ENCODE data around the gene CFAP46. TPM values are rescaled to one million over a fixed set of nuclear protein-coding genes. Genes with fewer than 3 reads are reported as not detected.

The CFAP46 gene
- total RNA-seq, 1 experiment from 2014 or later, result 3.3 TPM

DNA sequence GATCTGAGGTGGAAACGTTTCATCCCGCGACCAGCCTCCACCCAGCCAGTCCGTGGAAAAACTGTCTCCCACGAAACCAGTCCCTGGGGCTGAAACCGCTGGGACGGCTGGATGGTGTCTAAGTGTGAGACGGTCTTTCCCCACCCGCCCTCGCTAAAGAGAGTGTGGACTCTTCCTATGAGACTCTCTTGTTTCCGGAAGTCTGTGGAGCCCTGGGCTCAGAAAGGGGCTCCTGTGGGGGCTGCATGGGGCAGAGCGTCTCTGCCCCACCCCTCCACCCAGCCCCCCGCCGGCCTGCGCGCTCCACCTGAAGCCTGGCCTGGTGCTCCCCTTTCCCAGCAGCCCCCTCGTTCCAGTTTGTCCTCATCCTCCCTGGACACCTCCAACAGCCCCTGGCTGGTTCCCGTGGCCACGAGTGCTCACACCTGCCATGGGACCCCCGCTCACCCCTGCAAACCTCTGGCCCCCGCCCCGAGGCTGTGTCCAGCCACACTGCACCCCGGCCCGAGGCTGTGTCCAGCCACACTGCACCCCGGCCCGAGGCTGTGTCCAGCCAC lies 28.7 kb downstream of the CFAP46 start:
- Mint-ChIP-seq H3K27me3 (ENCODE audit: low read depth) (no peaks in the 10 kb centered on the region), H3K4me1 (peaks cover 5% of the 10 kb centered on the region), H3K4me3 (no peak overlapping the region), H3K9me3 (no peaks in the 10 kb centered on the region), H3K27ac (no peak overlapping the region), H3K36me3 (no peaks in the 10 kb centered on the region)
- TF ChIP-seq ZNF396 (CRISPR knock-in tag; IDR thresholded peaks at IDR 0.05; ENCODE audit: borderline replicate concordance) (no peak), KAT7 (CRISPR knock-in tag; IDR thresholded peaks at IDR 0.05; ENCODE audit: borderline replicate concordance) (no peak), SMAD4 (CRISPR knock-in tag; IDR thresholded peaks at IDR 0.05) (no peak), HMGA2 (CRISPR knock-in tag; IDR thresholded peaks at IDR 0.05) (no peak), ZNF138 (CRISPR knock-in tag; conservative IDR thresholded peaks at IDR 0.05) (no peak), GRHL2 (CRISPR knock-in tag; IDR thresholded peaks at IDR 0.05; ENCODE audit: insufficient replicate concordance, severe bottlenecking) (no peak), ZNF671 (CRISPR knock-in tag; IDR thresholded peaks at IDR 0.05) (no peak), ZNF232 (CRISPR knock-in tag; IDR thresholded peaks at IDR 0.05) (no peak), ZNF317 (CRISPR knock-in tag; IDR thresholded peaks at IDR 0.05; ENCODE audit: borderline replicate concordance, low read depth) (no peak), TEAD4 (CRISPR knock-in tag; IDR thresholded peaks at IDR 0.05) (no peak)
- TF ChIP-seq, protein P1, sequence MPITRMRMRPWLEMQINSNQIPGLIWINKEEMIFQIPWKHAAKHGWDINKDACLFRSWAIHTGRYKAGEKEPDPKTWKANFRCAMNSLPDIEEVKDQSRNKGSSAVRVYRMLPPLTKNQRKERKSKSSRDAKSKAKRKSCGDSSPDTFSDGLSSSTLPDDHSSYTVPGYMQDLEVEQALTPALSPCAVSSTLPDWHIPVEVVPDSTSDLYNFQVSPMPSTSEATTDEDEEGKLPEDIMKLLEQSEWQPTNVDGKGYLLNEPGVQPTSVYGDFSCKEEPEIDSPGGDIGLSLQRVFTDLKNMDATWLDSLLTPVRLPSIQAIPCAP (CRISPR knock-in tag; IDR thresholded peaks at IDR 0.05), result no peak
- TF ChIP-seq, protein P2, sequence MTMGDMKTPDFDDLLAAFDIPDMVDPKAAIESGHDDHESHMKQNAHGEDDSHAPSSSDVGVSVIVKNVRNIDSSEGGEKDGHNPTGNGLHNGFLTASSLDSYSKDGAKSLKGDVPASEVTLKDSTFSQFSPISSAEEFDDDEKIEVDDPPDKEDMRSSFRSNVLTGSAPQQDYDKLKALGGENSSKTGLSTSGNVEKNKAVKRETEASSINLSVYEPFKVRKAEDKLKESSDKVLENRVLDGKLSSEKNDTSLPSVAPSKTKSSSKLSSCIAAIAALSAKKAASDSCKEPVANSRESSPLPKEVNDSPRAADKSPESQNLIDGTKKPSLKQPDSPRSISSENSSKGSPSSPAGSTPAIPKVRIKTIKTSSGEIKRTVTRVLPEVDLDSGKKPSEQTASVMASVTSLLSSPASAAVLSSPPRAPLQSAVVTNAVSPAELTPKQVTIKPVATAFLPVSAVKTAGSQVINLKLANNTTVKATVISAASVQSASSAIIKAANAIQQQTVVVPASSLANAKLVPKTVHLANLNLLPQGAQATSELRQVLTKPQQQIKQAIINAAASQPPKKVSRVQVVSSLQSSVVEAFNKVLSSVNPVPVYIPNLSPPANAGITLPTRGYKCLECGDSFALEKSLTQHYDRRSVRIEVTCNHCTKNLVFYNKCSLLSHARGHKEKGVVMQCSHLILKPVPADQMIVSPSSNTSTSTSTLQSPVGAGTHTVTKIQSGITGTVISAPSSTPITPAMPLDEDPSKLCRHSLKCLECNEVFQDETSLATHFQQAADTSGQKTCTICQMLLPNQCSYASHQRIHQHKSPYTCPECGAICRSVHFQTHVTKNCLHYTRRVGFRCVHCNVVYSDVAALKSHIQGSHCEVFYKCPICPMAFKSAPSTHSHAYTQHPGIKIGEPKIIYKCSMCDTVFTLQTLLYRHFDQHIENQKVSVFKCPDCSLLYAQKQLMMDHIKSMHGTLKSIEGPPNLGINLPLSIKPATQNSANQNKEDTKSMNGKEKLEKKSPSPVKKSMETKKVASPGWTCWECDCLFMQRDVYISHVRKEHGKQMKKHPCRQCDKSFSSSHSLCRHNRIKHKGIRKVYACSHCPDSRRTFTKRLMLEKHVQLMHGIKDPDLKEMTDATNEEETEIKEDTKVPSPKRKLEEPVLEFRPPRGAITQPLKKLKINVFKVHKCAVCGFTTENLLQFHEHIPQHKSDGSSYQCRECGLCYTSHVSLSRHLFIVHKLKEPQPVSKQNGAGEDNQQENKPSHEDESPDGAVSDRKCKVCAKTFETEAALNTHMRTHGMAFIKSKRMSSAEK (CRISPR knock-in tag; IDR thresholded peaks at IDR 0.05; ENCODE audit: borderline replicate concordance), result no peak
- TF ChIP-seq, protein P3, sequence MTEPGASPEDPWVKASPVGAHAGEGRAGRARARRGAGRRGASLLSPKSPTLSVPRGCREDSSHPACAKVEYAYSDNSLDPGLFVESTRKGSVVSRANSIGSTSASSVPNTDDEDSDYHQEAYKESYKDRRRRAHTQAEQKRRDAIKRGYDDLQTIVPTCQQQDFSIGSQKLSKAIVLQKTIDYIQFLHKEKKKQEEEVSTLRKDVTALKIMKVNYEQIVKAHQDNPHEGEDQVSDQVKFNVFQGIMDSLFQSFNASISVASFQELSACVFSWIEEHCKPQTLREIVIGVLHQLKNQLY (CRISPR knock-in tag; IDR thresholded peaks at IDR 0.05), result no peak
- TF ChIP-seq, protein P4, sequence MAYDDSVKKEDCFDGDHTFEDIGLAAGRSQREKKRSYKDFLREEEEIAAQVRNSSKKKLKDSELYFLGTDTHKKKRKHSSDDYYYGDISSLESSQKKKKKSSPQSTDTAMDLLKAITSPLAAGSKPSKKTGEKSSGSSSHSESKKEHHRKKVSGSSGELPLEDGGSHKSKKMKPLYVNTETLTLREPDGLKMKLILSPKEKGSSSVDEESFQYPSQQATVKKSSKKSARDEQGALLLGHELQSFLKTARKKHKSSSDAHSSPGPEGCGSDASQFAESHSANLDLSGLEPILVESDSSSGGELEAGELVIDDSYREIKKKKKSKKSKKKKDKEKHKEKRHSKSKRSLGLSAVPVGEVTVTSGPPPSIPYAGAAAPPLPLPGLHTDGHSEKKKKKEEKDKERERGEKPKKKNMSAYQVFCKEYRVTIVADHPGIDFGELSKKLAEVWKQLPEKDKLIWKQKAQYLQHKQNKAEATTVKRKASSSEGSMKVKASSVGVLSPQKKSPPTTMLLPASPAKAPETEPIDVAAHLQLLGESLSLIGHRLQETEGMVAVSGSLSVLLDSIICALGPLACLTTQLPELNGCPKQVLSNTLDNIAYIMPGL (CRISPR knock-in tag; IDR thresholded peaks at IDR 0.05), result no peak
- DNase-seq (ENCODE audit: low spot score) (no peak), ATAC-seq (no peak)
- ChIA-PET POLR2A (no interaction called here), CTCF (interaction anchor here (1.0 kb wide), 1 partner anchor 9 kb away, joined by 4 read pairs; no protein-coding TSS in a partner anchor)

DNA sequence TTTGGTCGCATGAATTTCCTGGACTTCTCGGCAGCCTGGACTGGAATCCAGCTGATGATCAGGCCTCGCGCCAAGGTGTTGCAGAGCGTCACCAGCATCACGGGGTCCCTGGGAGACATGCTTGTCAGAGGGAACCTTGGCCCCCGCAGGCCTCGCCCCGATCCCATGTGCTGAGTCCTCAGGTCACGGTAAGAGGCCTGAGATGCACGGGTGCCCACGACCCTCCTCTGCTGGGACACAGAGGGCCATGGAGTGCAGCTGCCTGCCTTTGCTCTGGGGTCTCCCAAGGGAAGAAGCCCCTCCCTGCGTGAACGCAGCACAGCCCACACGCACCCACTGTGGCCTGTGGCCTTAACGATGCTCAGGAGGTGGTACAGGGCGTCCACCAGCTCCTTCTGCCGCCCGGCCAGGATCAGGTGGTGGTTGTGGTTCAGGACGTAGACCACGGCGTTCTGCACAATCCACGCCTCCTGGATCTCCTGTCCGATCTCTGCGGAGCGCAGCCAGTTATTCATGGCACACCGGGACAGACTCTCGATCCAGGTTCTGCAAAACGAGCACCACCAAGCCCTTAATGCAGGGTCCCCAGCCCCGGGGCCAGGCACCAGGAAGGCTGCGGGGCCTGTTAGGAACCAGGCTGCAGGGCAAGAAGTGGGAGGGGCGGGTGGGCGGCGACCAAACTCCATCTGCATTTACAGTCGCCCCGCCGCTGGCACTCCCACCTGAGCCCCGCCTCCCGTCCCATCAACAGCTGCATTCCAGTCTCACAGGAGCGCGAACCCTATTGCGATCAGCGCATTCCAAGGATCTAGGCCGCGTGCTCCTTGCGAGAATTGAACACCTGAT lies 29.4 kb downstream of the CFAP46 start:
- H3K9me3 Mint-ChIP-seq, result no peaks in the 10 kb centered on the region
- H3K4me1 Mint-ChIP-seq, result peaks cover 5% of the 10 kb centered on the region
- H3K36me3 Mint-ChIP-seq, result no peaks in the 10 kb centered on the region
- ChIA-PET CTCF (interaction anchor here (1.0 kb wide), 1 partner anchor 8 kb away, joined by 4 read pairs; no protein-coding TSS in a partner anchor), POLR2A (no interaction called here)
- DNase-seq (ENCODE audit: low spot score), result peak; percentile 87
- no peak overlapping the region for H3K4me3 Mint-ChIP-seq
- no peaks in the 10 kb centered on the region for H3K27me3 Mint-ChIP-seq (ENCODE audit: low read depth)
- no peak overlapping the region for H3K27ac Mint-ChIP-seq
- no peak for TF ChIP-seq ZNF138 (CRISPR knock-in tag; conservative IDR thresholded peaks at IDR 0.05)
- peak; percentile 59; the same call in 1 of the 2 replicates for TF ChIP-seq SP1 (CRISPR knock-in tag; conservative IDR thresholded peaks at IDR 0.05)
- TF ChIP-seq TEAD1 (CRISPR knock-in tag; IDR thresholded peaks at IDR 0.05), result peak; percentile 33; the same call in 1 of the 2 replicates
- 0 out of 2 replicates have a peak, but pooled peaks have one; percentile 28 for TF ChIP-seq NFE2L1 (CRISPR knock-in tag; IDR thresholded peaks at IDR 0.05)
- TF ChIP-seq, protein P5, sequence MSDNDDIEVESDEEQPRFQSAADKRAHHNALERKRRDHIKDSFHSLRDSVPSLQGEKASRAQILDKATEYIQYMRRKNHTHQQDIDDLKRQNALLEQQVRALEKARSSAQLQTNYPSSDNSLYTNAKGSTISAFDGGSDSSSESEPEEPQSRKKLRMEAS (CRISPR knock-in tag; IDR thresholded peaks at IDR 0.05), result peak; percentile 82
- no peak for TF ChIP-seq EMX1 (CRISPR knock-in tag; IDR thresholded peaks at IDR 0.05)
- TF ChIP-seq TEAD4 (CRISPR knock-in tag; IDR thresholded peaks at IDR 0.05), result peak; percentile 82
- peak; percentile 38; the same call in 1 of the 2 replicates for TF ChIP-seq FOXK1 (CRISPR knock-in tag; IDR thresholded peaks at IDR 0.05)
- ATAC-seq, result peak; percentile 92
